HG02852 (cell line): ENCODE measurements around the gene ARIH2.
A peak's percentile ranks its signal among the peaks of the same experiment; 100 is the strongest.

Experiments used
- ATAC-seq: cut with Tn5 transposase; IDR thresholded peaks from one replicate; pipeline ENCODE4 v1.9.1; 2021; ENCODE audit warnings: mild to moderate bottlenecking, moderate library complexity; ENCODE audit not compliant: unreplicated experiment

ARIH2 gene

DNA sequence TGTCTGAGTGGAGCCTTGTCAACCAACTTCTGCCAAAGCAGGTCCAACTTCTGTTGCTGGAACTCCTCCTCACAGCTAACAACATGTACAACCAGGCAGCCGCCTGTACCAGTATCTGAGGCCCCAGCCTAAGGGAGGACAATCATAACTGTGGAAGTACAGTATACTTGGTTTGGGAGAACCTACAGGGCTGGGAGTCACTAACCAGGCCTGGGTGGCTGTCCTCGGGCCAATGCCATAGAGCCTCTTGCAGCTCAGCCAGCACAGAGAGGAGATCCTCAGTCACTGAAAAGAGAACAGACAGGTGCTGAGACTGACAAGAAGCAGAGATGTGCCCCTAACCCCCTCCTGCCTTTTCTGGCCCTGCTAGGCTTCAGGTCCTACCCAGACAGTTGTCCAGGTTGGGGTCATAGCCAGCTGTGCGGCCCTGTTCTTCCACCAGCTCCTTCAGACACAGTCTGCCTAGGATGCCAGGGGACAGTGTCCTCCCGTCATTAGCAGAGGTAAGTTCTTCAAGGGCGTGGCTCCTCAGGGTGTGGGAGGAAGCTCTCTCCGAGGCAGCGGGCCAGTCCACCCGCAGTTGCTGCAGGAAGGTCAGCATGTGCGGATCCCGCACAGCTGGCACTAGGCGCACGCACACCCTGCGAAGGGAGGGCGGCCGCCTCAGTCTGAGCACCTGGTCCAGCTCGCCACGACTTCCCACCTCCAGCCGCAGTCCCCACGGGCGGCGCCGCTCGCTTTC, 98.8 kb downstream of the ARIH2 start:
- ATAC-seq = no peak

DNA sequence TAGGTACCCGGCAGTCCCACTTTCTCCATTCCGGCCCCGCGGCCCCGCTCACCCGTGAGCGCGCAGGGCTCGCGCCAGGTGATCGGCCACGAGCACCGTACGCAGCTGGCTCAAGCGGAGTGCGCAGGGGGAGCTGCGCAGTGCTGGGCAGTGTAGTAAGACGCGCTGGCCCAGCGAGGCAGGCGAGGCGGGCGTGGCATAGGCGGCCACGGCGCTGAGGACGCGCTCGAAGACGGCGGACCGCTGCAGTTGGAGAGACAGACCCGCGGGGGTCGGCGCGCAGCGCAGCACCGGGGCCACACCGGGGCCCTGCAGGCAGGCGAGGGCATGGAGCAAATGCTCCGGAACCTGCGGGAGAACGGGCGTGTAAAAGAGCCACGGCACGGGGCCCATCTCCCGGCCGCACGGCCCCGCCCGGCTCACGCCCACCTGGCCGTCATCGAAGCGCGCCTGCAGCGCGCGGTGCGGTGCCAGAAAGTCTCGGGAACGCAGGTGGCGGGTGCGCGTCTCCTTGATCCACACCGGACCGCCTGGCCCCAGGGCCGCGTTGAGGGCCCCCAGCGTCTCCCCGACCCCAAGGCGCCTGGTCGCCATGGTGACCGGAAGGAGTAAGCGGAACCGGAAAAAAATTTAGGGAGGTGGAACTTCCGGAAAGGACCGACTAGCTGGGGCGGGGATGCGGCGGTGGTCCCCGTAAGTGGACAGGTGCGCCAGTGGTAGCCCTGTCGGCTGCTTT, 99.5 kb downstream of the ARIH2 start, which contains the start of gene DALRD3:
Gene DALRD3 (minus strand): TSS at position 610 of the 736 bp plus-strand sequence. CDS start 16 bp downstream, at position 594.
- no peak for ATAC-seq

DNA sequence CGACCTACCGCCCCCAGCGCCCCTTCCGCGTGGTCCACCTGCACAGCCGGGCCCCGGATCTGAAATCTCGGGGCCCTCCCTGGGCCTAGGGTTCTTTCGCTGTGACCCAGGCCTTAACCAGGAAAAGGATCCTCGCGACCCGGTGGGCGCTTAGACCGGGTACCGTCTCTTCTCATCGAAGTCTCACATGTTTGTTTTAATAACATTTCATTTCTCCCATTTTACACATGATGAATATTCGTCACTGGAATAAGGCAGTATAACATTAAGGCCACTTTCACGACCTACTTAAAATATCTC, 100.0 kb downstream of the ARIH2 start:
- no peak for ATAC-seq

DNA sequence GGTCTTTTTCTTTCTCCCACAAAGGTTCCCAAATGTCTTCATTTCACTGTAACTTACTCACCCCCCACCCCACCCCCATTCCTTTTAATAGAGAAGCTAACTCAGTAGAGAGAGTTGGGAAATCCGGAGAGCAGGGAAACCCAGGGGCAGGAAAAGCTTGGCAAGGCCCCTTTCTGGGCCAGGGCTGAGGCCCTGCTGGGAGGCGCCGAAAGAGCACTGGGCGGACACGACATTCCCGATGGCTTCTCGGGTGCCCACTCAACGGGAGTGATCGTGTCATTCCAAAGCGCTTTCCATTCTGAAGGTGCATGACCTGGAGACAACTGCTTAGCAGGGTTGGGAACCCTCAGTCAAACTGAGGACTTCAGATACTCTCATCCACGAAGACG, 101.3 kb downstream of the ARIH2 start:
- ATAC-seq = no peak

DNA sequence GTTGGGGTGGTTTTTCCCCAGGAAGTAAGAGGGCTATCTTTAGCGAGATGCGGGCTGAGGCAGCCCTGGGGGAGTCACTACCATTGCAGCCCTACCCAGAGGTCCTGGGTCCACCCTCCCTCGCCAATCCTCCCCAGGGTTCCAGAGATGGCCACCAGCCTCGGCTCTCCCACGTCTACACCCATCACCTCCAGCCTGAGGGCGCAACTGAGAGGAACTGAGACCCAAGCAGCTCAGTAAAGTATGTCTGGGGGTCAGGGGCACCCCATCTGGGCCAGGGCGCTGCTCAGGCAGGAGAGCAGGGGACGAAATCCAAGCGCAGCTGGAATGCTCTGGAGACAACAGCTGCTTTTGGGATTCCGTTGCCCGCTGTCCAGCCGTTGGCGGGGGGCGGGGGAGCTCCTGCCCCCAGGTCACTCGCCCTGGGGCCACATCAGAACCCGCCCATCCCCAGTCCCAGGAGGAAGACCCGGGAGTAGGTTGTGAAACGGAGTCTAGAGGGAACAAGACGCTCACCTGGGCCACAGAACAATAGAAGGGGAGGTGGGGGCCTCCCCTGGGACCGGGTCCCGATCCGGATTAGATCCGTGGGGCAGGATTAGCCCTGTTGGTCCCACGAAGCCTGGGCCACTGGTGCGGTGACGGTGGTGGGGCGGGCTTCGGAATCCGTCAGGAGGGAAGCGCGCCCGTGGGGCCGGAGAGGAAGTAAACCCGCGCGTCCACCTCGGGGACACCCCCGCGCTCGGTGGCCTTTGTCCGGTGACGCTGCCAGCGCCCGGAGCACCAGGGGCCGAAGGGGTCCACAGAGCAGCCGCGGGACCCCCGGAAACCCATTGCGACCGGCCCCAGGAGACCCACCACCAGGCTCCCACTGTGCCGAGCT, 101.9 kb downstream of the ARIH2 start:
- ATAC-seq = peak; percentile 0

DNA sequence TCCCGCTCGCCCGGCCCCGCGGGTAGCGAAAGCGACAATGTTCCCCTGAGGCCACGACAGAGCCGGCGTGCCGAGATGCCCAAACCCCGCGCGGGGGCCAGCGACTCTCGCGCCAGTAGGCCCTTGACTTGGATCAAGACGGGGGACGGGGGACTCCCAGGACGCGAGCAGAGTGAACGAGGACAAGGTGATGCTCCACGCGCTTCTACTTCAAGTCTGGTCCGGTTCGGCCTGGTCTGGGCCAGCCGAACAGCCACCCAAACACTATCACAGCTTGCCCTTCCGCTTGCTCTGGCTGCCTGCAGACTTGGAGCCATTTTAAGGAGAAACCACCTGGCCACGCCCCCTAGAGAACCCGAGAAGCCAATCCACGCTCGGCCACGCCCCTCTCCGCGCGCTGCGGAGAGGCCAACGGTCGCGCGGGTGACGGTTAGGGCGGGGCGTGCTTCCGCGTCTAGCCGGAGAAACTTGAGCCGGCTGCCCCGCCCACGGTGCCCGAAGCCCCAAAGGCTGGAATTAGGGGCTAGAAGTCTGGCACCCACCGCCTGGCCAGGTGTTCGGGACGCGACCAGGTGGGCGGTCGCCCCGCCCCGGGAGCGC, 102.7 kb downstream of the ARIH2 start:
- ATAC-seq = peak; percentile 46

DNA sequence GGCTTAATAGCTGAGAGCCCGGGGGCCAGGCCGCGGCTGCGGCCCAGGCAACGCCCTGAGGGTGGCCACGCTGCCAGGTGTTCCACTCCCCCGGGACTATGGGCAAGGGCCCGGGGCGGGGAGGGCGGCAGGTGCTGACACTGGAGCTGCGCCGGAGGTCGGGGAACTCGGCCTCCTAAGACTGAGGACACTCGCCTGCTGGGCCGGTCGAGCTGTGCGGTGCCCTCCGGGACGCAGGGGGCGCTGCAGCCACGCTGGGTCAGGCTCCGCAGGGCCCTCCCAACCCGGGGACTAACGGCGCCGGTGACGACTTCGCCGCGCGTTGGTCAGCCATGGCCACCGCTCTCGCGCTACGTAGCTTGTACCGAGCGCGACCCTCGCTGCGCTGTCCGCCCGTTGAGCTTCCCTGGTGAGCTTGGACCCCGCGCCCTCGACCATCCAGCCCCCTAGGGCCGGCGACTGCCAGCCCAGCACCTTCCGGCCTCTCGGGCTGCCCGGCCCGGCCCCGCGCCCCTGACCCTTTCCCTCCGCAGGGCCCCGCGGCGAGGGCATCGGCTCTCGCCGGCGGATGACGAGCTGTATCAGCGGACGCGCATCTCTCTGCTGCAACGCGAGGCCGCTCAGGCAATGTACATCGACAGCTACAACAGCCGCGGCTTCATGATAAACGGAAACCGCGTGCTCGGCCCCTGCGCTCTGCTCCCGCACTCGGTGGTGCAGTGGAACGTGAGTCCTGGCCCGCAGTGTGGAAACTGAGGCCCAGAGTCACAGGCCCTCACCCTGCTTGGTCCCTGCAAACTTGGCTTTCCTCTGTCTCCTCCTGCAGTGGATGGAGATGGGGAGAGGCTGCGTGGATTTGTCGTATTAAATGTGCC, 103.4 kb downstream of the ARIH2 start, which contains the start of gene NDUFAF3:
Gene NDUFAF3 (plus strand): TSS at position 309 of the 875 bp plus-strand sequence. CDS start 24 bp downstream, at position 333.
- ATAC-seq = peak; percentile 50

DNA sequence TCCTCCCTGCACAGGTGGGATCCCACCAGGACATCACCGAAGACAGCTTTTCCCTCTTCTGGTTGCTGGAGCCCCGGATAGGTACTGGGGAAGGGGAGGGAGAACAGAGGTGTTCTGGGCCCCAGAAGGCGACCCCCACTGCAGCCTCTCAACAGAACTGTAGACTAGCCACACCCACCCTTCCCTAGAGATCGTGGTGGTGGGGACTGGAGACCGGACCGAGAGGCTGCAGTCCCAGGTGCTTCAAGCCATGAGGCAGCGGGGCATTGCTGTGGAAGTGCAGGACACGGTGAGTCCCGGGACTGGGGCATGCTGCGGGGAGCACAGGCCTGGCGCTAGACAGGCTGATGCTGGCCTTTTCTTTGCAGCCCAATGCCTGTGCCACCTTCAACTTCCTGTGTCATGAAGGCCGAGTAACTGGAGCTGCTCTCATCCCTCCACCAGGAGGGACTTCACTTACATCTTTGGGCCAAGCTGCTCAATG, 104.1 kb downstream of the ARIH2 start:
- ATAC-seq = no peak

DNA sequence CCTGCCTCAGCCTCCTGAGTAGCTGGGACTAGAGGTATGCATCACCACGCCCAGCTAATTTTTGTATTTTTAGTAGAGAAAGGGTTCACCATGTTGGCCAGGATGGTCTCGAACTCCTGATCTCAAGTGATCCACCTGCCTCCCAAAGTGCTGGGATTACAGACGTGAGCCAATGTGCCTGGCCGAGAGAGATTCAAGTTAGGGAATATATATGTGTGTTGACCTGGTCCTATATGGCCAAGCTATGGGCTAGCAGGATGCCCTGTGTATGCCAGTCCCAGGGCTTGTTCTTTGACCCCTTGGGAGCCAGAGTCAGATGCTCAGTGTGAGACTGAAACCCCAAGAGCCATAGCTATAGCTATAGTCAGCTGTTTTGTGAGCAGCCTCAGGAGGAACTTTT, 105.1 kb downstream of the ARIH2 start:
- ATAC-seq = no peak

DNA sequence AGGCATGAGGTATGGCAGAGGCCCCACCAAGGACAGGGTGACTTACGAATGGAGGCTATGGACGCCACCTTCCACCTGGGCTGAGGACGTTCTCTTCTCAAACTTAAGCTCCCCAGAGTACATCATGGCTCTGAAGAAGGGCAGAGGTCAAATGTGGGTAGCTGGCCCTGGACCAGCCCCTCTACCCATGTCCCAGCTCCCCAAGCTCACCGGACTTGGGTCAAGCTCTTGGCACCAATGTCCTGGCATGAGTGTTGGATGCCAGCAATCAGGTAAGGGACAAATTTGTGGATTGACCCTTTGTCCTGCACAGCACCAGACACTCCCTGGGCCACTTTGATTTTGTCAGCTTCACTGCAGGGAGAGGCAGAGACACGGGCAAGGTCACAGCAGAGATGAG, 105.8 kb downstream of the ARIH2 start:
- no peak for ATAC-seq

DNA sequence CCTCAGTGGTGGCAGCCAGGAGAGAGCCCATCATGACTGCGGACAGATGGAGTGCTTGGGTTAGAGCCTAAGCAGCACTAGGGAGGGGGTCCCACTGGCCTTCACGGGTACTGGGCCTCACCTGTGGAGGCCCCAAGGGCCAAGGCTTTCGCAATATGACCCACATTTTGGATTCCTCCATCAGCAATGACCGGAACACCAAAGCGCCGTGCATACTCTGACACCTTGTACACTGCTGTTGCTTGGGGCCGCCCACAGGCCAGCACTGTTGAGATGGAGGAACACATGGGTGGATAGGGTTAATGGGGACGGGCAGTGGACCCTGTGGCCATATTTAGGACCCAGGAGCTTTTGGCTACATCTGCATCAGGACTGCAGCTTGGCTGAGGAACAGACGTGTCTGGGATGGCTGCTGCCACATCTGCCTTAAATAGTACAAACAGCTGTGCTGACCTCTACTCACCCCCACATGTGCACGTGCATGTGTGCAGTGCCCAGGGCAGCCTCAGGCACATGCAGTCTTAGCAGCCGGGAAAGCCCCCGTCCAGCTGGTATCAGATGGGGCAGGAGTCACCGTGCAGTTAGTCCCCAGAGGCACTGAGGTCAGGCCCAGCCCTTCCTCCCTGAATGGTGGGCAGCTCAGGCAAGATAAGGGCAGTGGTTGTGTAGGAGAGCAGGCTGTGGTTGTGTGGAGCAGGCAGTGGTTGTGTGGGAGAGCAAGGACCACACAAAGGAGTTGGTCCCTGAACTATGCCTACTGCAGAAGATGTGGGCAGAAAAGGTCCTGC, 106.6 kb downstream of the ARIH2 start:
- ATAC-seq = no peak

DNA sequence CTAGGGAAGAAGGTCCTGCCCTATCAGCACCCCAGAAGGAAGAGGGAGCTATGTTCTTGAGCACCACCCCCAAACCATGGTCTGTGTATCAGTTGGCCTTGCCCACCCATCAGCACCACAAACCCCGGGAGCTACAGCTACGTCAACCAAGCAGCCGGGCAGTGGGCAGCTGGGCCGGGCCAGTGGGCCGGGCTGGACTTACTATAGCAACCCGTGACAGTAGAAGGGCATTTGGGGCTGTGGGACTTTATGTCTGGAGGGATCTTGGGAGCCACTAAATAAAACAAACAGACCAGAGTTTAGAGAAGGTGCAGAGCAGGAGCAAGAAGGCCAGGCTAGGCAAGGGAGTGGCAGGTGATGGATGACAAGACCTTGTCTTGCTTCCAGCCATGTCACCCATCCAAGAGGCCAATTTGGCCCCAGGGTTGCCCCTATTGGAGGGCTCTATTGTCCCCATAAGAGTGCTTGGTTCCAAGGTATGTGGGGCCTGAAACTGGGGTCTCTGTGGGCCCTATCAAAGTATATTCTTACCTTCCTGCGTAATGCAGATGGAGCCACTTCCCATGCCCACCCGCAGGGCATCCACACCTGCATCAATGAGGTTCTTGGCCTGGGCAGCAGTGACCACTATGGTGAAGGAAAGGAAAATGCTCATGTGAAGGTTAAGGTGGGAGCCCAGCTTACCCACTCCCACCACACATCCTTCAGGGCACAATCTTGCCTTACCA, 107.3 kb downstream of the ARIH2 start:
- no peak for ATAC-seq

DNA sequence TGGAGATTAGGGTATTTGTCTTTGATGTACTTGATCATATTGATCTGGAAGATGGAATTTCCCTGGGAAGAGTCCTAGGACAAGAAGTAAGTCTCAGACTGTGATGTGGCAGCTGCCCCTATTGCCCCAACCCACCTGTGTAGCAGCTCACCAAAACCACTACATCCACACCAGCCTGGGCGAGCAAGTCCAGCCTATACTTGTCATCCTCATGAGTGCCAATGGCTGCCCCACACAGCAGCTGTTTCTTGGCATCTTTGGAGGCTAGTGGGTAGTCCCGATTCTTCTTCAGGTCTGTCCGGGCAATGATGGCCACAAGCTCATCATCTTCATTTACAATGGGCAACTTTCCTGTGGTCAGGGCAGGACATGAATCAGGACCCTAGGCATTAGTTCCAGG, 107.9 kb downstream of the ARIH2 start:
- ATAC-seq = no peak

DNA sequence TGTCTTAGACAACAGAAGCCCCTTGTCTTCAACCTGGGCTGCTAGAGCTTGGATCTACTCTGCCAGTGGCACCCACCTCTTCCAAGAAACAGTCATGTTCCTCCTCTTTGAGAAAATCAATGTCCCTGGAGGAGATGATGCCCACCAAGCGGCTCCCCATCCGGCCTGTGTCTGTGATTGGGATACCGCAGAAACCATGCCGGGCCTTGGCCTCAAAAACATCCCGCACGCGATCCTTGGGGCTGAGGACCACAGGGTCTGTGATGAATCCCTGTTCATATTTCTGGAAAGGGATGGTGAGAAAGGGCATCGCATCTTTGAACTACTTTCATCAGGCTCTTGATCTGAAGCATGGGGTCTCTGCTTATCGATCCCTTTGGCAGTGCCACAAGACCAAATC, 109.0 kb downstream of the ARIH2 start:
- no peak for ATAC-seq

DNA sequence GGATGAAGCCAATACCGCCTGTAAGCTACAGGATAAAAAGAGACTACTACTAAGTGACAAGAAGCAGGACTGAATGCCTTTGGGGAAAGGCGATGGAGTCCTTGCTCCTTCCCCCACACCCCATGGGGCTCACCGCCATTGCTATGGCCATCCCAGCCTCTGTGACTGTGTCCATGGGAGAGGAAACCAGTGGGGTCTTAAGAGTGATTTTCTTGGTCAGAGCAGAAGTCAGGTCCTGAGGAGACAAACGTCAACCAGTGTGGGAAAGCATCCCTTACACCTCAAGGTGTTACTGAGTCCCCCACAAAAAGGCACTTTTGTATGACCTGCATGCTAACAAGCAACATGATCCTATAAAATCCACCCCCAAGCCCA, 109.6 kb downstream of the ARIH2 start:
- no peak for ATAC-seq

DNA sequence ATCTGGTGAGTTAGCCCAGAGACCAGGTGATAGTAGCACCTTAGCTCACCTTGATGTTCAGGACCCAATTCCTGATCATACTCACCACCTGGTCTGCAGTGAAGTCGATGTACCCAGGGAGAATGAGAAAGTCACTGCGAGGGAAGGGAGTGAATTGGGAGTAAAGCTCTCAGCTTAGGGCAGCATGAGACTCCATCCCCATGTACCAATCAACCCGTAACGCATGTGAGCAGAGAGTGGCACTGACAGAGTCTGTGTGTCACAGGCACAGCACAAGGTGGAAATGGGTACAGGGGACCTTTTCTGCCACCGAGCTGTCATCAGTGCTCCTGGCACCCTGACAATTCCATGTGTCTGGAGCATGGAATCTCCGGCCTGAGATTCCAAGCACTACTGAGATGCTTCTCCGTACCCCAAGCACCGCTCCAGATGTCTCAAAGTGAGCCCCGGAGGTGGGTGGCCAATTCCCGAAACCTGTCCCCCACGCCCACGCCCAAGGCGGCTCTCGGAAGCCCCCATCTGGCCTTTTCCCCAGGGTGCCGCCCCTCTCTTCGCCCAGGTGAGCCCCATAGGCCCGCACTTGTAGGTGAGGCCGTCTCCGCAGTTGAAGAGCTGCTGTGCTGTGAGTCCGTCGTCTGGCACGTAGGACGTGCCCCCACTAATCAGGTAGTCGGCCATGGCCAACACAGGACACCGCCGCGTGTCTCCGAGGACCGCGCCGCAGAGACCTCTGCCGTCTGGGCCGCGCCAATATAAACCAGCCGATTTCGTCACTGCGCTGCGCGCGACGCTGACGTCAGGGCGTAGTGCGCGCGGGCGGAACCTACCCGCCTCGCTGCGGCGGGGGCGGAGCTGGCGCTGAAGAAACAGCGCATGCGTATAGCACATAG, 110.3 kb downstream of the ARIH2 start, which contains the start of gene IMPDH2:
Gene IMPDH2 (minus strand): TSS at position 726 of the 890 bp plus-strand sequence. CDS start 48 bp downstream, at position 678.
- ATAC-seq = peak; percentile 83

DNA sequence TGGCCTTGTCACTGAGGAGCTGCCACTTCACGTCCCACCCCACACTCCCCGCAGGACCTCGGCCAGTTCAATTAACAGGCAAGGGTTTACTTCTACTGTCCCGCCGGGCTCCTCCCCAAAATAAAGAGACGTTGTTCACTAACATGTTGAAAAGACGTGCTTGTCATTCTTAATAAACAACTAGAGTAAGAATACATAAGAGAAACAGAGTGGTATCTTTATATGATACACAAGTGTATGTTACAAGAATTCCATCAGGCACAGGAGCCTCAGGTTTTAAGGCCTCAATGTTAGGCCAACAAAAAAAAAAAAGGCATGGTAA, 110.9 kb downstream of the ARIH2 start:
- ATAC-seq = no peak

DNA sequence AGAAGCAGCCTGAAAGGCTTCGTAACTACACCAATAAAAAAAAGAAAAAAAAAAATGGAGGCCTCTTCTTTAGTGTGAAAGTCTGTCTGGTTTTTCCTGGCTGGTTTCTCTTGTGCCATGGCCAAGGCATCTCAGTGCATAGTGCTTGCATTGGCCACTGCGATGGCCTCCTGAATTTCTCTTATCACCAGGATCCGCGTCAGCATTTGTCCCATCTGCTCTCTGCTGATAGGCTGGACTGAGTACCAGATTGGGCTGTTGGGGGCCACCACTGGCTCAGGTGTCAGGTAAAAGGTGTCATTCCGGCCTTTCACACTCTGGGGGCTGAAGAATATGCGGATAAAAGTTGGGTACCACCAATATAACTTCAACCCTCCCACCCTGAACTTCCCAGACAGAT, 111.7 kb downstream of the ARIH2 start:
- no peak for ATAC-seq
